ENCODE measurements around the gene TYMS. TPM values are rescaled to one million over a fixed set of nuclear protein-coding genes. Genes with fewer than 3 reads are reported as not detected.

The TYMS gene
- total RNA-seq, 1 donor from 2014 or later: 6.4 TPM

DNA sequence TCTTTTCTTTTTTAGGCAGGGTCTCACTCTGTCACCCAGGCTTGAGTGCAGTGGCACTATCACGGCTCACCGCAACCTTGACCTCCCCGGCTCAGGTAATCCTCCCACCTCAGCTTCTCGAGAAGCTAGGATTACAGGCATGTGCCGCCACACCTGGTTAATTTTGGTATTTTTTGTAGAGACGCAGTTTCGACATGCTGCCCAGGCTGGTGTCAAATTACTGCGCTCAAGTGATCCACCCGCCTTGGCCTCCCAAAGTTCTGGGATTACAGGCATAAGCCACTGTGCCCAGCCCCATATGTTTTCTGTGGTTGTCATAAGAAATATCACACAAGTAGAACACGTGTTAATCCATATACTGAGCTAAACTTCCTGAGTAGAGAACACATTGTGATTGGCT, 40.3 kb downstream of the TYMS start:
- no peak overlapping the region for H3K4me3 ChIP-seq
- no peak for DNase-seq
- no peaks in the 10 kb centered on the region for H3K4me1 ChIP-seq
- no peaks in the 10 kb centered on the region for H3K9me3 ChIP-seq
- TF ChIP-seq, protein P1, sequence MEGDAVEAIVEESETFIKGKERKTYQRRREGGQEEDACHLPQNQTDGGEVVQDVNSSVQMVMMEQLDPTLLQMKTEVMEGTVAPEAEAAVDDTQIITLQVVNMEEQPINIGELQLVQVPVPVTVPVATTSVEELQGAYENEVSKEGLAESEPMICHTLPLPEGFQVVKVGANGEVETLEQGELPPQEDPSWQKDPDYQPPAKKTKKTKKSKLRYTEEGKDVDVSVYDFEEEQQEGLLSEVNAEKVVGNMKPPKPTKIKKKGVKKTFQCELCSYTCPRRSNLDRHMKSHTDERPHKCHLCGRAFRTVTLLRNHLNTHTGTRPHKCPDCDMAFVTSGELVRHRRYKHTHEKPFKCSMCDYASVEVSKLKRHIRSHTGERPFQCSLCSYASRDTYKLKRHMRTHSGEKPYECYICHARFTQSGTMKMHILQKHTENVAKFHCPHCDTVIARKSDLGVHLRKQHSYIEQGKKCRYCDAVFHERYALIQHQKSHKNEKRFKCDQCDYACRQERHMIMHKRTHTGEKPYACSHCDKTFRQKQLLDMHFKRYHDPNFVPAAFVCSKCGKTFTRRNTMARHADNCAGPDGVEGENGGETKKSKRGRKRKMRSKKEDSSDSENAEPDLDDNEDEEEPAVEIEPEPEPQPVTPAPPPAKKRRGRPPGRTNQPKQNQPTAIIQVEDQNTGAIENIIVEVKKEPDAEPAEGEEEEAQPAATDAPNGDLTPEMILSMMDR (IDR thresholded peaks at IDR 0.05): no peak
- peak; percentile 53 to 81 for ATAC-seq
- peaks cover 36% of the 10 kb centered on the region for H3K36me3 ChIP-seq
- intact Hi-C loops (cut with DNase I): no loop called here
- H3K27ac ChIP-seq: no peak overlapping the region
- no peaks in the 10 kb centered on the region for H3K27me3 ChIP-seq (ENCODE audit: low read depth)

DNA sequence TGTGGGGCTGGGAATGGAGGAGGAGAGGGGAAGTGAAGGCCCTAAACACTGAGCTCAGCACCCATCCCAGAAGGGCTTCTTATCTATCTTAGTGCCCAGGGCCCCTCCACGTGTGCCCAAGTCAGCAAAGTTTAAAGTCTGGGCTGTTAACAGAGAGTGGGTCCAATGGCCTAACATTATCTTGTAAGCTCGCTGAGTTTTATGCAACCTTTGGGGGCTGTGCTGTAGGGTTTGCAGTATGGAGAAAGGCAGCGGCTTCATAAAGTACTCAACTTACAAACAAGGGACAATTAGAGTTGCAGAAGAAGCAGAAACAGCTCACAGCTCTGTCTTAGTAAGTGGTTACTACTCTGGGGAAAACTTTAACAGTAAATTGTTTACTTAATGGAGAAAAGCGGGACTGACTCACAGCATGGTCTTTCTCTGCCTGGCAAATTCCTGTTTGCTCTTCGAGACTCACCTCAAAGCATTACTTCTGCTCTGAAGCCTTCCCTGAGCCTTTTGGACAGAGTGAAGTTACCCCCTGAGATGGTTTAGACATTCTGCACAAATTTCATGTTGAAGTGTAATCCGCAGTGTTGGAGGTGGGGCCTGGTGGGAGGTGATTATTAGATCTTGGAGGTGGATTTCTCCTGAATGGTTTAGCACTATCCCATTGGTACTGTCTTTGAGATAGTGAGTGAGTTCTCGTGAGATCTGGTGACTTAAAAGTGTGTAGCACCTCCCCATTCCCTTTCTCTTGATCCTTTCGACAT, 45.9 kb downstream of the TYMS start:
- no peak for DNase-seq
- Histone ChIP-seq H3K9me3 (no peaks in the 10 kb centered on the region), H3K4me3 (no peak overlapping the region), H3K36me3 (peaks cover 23% of the 10 kb centered on the region), H3K4me1 (peaks cover 9% of the 10 kb centered on the region), H3K27ac (no peak overlapping the region), H3K27me3 (ENCODE audit: low read depth) (no peaks in the 10 kb centered on the region)
- ATAC-seq: peak; percentile 23 to 27
- intact Hi-C loops (cut with DNase I): no loop called here
- TF ChIP-seq, protein P1 (IDR thresholded peaks at IDR 0.05): no peak

DNA sequence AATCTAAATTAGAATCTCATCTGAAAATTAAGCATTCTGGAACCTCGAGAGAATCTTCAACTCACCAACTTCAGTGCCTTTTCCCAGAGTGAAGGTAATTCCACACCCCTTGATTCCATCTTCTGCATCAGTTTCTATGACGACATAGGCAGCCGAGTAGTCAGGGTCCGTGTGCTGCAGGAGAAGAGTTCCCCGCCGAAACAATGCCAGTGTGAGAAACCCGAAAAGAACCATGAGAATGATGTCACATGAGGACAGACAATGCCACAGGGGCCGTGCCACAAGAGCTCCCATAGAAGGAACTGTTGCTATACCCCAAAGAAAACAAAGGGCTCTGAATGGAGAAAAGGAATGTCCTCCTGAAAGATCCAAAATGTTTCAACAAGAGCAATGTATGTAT, 49.0 kb downstream of the TYMS start:
- no peaks in the 10 kb centered on the region for H3K9me3 ChIP-seq
- no peak for DNase-seq
- intact Hi-C loops (cut with DNase I): no loop called here
- no peaks in the 10 kb centered on the region for H3K27me3 ChIP-seq (ENCODE audit: low read depth)
- no peak overlapping the region for H3K4me3 ChIP-seq
- ATAC-seq: no peak
- no peak overlapping the region for H3K27ac ChIP-seq
- TF ChIP-seq, protein P1 (IDR thresholded peaks at IDR 0.05): no peak
- peaks cover 17% of the 10 kb centered on the region for H3K36me3 ChIP-seq
- peaks cover 26% of the 10 kb centered on the region for H3K4me1 ChIP-seq

DNA sequence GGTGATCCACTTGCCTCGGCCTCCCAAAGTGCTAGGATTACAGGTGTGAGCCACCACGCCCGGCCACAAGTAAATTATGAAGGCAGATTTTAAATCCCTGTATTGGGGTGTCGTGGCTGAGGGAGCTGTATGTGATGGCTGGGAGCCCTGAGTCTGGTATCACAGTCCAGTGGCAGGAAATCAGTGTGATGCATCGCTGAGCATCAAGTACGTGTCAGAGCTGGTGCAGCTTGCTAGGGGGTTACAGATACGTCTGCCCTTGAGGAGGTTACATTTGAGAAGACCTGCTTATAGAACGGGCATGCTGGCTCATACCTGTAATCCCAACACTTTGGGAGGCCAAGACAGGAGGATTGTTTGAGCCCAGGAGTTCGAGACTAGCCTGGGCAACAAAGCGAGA, 50.6 kb downstream of the TYMS start:
- TF ChIP-seq, protein P1 (IDR thresholded peaks at IDR 0.05): no peak
- Histone ChIP-seq H3K4me3 (no peak overlapping the region), H3K36me3 (peaks cover 17% of the 10 kb centered on the region)

DNA sequence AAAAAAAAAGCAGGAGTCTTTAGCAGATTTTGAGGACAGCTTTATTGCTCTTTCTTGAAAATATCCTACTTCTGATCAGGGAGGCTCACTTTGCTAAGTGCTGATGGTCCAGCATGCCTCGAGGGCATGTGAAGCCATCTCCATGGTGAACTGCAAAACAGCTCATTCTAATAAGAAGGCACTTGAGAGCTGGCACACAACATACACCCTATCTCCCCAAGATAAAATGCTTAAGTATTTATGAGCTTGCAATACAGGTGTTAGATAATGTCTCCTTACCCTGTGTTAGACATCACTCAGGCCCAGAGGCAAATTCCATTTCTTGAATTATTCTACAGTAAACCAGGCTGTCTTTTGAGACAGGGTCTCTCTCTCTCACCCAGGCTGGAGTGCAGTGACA, 52.3 kb downstream of the TYMS start:
- Histone ChIP-seq H3K27me3 (ENCODE audit: low read depth) (no peaks in the 10 kb centered on the region), H3K9me3 (no peaks in the 10 kb centered on the region), H3K4me3 (no peak overlapping the region), H3K36me3 (peaks cover 16% of the 10 kb centered on the region), H3K4me1 (peaks cover 19% of the 10 kb centered on the region), H3K27ac (no peak overlapping the region)
- intact Hi-C loops (cut with DNase I): no loop called here
- no peak for DNase-seq
- TF ChIP-seq, protein P1 (IDR thresholded peaks at IDR 0.05): no peak
- peak in 1 of 2 donors; percentile 6 for ATAC-seq

More for the DNA sequence above, 50.6 kb downstream of the TYMS start:
- peaks cover 26% of the 10 kb centered on the region for H3K4me1 ChIP-seq
- no peaks in the 10 kb centered on the region for H3K9me3 ChIP-seq
- intact Hi-C loops (cut with DNase I): no loop called here
- no peaks in the 10 kb centered on the region for H3K27me3 ChIP-seq (ENCODE audit: low read depth)
- no peak overlapping the region for H3K27ac ChIP-seq
- DNase-seq (no peak), ATAC-seq (no peak)
